ENCODE data around the gene RASGRP4.

Gene RASGRP4

DNA sequence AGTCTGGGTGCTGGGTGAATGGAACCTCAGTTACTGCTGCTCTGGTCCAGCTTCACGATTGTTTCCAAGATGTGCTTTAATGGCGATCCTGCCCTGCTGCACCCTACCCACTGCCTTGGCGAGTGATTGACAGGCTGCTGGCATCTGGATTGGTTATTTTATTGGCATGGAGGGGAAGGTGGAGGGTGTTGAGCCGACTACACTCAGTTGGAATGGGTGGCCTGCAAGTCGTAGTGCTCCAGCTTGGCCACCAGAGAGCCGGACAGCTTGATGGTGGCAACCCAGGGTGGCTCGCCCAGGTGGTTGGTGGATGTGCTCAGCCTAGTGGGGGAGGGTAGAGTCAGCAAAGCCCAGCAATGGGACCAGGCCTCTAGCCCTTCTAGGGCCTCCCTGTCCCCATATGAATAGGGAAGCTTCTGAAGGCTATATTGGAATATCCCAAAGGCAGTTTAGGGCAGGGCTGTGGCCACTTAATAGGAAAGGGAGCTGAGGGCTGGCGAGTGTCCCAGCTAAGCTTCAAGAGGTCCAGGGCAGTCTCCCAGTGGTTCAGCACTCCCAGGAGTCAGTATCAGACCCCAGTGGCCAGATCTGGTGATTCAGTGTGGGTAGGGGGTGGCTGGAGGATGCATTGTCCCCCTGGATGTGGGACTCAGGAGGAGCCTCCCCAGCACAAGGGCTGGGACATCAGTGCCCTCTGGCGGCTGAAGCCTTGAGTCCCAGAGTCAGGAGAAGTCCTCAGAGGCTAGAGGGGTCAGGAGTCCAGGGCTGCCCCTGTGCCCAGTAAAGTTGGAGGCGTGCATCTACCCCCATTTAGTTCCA lies 41.6 kb downstream of the RASGRP4 start:
- TF ChIP-seq, protein P1, sequence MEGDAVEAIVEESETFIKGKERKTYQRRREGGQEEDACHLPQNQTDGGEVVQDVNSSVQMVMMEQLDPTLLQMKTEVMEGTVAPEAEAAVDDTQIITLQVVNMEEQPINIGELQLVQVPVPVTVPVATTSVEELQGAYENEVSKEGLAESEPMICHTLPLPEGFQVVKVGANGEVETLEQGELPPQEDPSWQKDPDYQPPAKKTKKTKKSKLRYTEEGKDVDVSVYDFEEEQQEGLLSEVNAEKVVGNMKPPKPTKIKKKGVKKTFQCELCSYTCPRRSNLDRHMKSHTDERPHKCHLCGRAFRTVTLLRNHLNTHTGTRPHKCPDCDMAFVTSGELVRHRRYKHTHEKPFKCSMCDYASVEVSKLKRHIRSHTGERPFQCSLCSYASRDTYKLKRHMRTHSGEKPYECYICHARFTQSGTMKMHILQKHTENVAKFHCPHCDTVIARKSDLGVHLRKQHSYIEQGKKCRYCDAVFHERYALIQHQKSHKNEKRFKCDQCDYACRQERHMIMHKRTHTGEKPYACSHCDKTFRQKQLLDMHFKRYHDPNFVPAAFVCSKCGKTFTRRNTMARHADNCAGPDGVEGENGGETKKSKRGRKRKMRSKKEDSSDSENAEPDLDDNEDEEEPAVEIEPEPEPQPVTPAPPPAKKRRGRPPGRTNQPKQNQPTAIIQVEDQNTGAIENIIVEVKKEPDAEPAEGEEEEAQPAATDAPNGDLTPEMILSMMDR (IDR thresholded peaks at IDR 0.05; ENCODE audit: low read depth, low read length) = peak; percentile 31; the same call in 1 of the 2 replicates
- no peak overlapping the region for H3K4me3 ChIP-seq (ENCODE audit: low read depth, low read length)

DNA sequence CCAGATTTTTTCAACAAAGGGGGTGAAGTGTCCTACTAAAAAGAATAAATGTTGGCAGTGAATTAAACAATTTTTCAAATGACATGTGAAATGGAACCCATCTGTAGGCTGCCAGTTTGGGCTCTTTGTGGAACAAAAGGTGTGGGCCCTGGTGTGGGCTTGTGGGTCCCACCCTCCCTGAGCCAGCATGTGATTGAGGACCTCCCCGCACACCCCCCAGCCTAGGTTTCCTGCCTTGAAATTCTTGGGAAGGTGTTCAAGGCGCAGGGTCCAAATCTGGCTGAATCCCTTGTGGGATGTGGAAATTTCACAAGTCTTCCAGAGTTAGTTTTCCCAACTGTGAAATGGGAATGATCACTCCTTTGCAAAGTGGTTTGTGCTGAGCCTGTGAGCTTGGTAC lies 42.3 kb downstream of the RASGRP4 start:
- TF ChIP-seq, protein P1 (IDR thresholded peaks at IDR 0.05; ENCODE audit: low read depth, low read length) = no peak

DNA sequence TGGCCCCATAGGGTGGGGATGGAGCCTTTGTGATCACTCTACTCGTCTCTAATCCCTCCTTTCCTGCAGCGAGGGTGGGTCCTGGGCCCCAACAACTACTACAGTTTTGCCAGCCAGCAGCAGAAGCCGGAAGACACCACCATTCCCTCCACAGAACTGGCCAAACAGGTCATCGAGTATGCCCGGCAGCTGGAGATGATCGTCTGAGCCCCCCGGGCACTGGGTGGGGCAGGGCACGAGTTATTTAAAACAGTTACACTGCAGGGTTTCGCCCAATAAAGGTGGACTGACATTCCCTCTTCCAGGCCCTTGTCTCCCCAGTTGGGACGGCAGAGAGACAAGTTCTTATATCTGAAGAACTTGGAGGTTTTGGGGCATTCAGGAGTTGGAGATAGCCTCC lies 42.8 kb downstream of the RASGRP4 start:
- TF ChIP-seq, protein P1 (IDR thresholded peaks at IDR 0.05; ENCODE audit: low read depth, low read length) = no peak
- H3K4me3 ChIP-seq (ENCODE audit: low read depth, low read length) = no peak overlapping the region

More for the DNA sequence above, 42.3 kb downstream of the RASGRP4 start:
- H3K4me3 ChIP-seq (ENCODE audit: low read depth, low read length) = no peak overlapping the region

DNA sequence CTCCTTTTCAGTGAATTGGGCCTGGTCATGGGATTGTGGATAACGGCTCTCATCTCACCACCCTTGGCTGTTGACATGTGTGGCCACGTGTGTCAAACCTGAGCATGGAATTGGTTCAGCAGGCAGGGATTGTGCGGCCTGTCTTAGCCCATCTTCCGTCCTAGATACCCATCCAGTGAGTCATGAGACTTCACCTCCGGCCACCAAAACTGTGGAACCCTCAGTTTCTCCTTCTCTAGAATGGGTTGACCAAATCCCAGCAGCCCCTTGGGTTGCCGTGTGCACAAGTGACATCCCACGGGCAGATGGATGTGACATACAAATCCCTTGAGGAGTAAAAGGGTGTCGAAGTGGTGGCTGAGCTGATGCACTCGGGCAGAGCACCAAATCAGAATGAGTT lies 44.9 kb downstream of the RASGRP4 start:
- TF ChIP-seq, protein P1 (IDR thresholded peaks at IDR 0.05; ENCODE audit: low read depth, low read length) = no peak
- H3K4me3 ChIP-seq (ENCODE audit: low read depth, low read length) = no peak overlapping the region

DNA sequence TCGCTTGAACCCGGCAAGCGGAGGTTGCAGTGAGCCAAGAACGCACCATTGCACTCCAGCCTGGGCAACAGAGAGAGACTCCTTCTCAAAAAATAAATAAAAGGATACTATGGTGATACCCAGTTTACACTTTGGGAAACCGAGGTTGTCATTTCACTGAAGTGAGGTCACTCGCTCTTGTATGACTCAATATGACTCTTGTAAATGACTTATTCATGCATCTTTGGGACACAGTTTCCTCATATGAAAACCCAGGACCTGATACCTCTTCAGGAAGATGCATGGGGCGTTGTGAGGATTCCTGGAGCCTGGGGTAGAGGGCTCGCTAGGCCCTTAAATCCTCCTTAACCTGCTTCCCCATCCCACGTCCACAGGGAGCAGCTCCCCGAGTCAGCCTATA lies 47.2 kb downstream of the RASGRP4 start:
- TF ChIP-seq, protein P1 (IDR thresholded peaks at IDR 0.05; ENCODE audit: low read depth, low read length) = no peak
- H3K4me3 ChIP-seq (ENCODE audit: low read depth, low read length) = no peak overlapping the region

DNA sequence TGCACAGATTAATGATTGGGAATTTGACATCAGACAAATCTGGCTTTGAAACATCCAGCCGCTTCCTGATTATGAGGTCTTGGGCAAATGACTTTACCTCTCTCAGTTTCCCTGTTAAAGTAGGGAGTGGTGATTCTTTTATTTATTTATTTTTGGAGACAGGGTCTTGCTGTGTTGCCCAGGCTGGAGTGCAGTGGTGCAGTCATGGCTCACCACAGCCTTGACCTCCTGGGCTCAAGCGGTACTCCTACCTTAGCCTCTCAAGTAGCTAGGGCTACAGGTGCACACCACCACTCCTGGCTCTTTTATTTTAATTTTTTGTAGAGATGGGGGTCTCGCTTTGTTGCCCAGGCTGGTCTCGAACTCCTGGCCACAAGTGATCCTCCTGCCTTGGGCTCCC lies 49.0 kb downstream of the RASGRP4 start:
- TF ChIP-seq, protein P1 (IDR thresholded peaks at IDR 0.05; ENCODE audit: low read depth, low read length) = no peak
- H3K4me3 ChIP-seq (ENCODE audit: low read depth, low read length) = no peak overlapping the region

DNA sequence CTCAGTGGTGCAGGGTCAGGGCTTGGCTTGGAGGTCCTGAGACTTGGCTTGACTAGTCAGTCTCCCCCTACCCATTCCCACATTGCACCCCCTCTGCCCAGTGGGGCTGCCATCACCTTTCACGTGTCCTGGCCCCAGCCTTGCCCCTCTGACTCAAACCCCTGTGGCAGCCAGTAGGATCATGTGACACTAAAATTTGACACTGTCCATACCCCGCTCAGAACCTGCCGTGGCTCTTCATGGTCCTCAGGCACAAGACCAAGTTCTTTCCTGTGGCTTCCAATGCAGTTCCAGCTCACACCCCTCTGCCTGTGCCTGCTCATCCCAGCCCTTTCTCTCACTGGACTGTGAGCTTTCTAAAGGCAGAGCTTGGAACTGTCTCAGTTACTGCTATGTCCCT lies 49.4 kb downstream of the RASGRP4 start:
- TF ChIP-seq, protein P1 (IDR thresholded peaks at IDR 0.05; ENCODE audit: low read depth, low read length) = no peak
- peak overlapping the region; percentile 93 for H3K4me3 ChIP-seq (ENCODE audit: low read depth, low read length)
